ENCODE data around the gene CD22.

GRCh38 chr19:35340431-35340830 is 11.4 kb downstream of the CD22 start:
- TF ChIP-seq, protein P1, sequence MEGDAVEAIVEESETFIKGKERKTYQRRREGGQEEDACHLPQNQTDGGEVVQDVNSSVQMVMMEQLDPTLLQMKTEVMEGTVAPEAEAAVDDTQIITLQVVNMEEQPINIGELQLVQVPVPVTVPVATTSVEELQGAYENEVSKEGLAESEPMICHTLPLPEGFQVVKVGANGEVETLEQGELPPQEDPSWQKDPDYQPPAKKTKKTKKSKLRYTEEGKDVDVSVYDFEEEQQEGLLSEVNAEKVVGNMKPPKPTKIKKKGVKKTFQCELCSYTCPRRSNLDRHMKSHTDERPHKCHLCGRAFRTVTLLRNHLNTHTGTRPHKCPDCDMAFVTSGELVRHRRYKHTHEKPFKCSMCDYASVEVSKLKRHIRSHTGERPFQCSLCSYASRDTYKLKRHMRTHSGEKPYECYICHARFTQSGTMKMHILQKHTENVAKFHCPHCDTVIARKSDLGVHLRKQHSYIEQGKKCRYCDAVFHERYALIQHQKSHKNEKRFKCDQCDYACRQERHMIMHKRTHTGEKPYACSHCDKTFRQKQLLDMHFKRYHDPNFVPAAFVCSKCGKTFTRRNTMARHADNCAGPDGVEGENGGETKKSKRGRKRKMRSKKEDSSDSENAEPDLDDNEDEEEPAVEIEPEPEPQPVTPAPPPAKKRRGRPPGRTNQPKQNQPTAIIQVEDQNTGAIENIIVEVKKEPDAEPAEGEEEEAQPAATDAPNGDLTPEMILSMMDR (IDR thresholded peaks at IDR 0.05): no peak
- no peak for TF ChIP-seq POLR2A (IDR thresholded peaks at IDR 0.05)
